Mucosa of rectum (tissue), 2 donors: ENCODE measurements around the gene SULT2B1.
A peak's percentile ranks its signal among the peaks of the same experiment; 100 is the strongest.

Source experiments
- H3K27ac ChIP-seq, 2 donors: one replicate each; pipeline ENCODE4 v1.7.0; 2013; ENCODE audit warnings: inconsistent platforms in 2 of 2, low read depth in 2 of 2, low read length in 2 of 2
- H3K27me3 ChIP-seq, 2 donors: one replicate each; pipeline ENCODE4 v1.7.0; 2013; ENCODE audit warnings: low read length in 2 of 2; ENCODE audit not compliant: control insufficient read depth in 2 of 2, insufficient read depth in 2 of 2
- H3K36me3 ChIP-seq, 2 donors: one replicate each; pipeline ENCODE4 v1.7.0; 2013; ENCODE audit warnings: low read length in 2 of 2; ENCODE audit not compliant: control insufficient read depth in 2 of 2, insufficient read depth in 2 of 2
- H3K4me1 ChIP-seq, 2 donors: one replicate each; pipeline ENCODE4 v1.7.0; 2013; ENCODE audit warnings: low read length in 2 of 2, mild to moderate bottlenecking in 1 of 2; ENCODE audit not compliant: control insufficient read depth in 2 of 2, insufficient read depth in 2 of 2
- H3K4me3 ChIP-seq, 2 donors: one replicate each; pipeline ENCODE4 v1.7.0; 2013; ENCODE audit warnings: low read length in 2 of 2
- H3K9ac ChIP-seq, 2 donors: one replicate each; pipeline ENCODE4 v1.7.0; 2013; ENCODE audit warnings: low read length in 2 of 2, low read depth in 1 of 2, mild to moderate bottlenecking in 1 of 2
- H3K9me3 ChIP-seq, 2 donors: one replicate each; pipeline ENCODE4 v1.7.0; 2013; ENCODE audit warnings: low read length in 2 of 2; ENCODE audit not compliant: control insufficient read depth in 2 of 2
- donor health status: healthy.
- donor health status: Normal muscosa, but diverticular disease.

SULT2B1 gene

GRCh38 chr19:48551437-48552302 is at the start of gene SULT2B1:
Gene SULT2B1, plus strand, starts transcription at chr19:48552172. Its CDS starts 81 bp downstream, at chr19:48552253.
- Histone ChIP-seq H3K27ac (no peak within 1 kb of the TSS), H3K9ac (no peak within 1 kb of the TSS), H3K36me3 (no peaks in the 10 kb centered on the region), H3K4me3 (peak within 1 kb of the TSS; percentile 16 to 33), H3K27me3 (peaks cover 0 to 16% of the 10 kb centered on the region in 2 donors), H3K9me3 (no peaks in the 10 kb centered on the region), H3K4me1 (peaks cover 17 to 25% of the 10 kb centered on the region in 2 donors)

GRCh38 chr19:48502350-48503018 is 49.5 kb upstream of the SULT2B1 start:
- no peak overlapping the region for H3K9ac ChIP-seq
- no peaks in the 10 kb centered on the region for H3K36me3 ChIP-seq
- peak overlapping the region in 1 of 2 donors; percentile 22 for H3K4me3 ChIP-seq
- no peak overlapping the region for H3K27ac ChIP-seq
- no peaks in the 10 kb centered on the region for H3K9me3 ChIP-seq
- H3K27me3 ChIP-seq = peaks cover 4 to 24% of the 10 kb centered on the region in 2 donors
- peaks cover 0 to 3% of the 10 kb centered on the region in 2 donors for H3K4me1 ChIP-seq

- H3K27ac ChIP-seq = no peak overlapping the region
- H3K36me3 ChIP-seq = no peaks in the 10 kb centered on the region
- no peak overlapping the region for H3K4me3 ChIP-seq
- peaks cover 6 to 29% of the 10 kb centered on the region in 2 donors for H3K27me3 ChIP-seq
- H3K9me3 ChIP-seq = no peaks in the 10 kb centered on the region
- peaks cover 0 to 3% of the 10 kb centered on the region in 2 donors for H3K4me1 ChIP-seq
- no peak overlapping the region for H3K9ac ChIP-seq
These were observed 45.7 kb upstream of the SULT2B1 start for GRCh38 chr19:48506138-48506733.

- Histone ChIP-seq H3K27ac (no peak overlapping the region), H3K36me3 (no peaks in the 10 kb centered on the region), H3K27me3 (peaks cover 17 to 35% of the 10 kb centered on the region in 2 donors), H3K9me3 (no peaks in the 10 kb centered on the region), H3K9ac (no peak overlapping the region), H3K4me1 (peaks cover 0 to 4% of the 10 kb centered on the region in 2 donors), H3K4me3 (no peak overlapping the region)
These were observed 44.0 kb upstream of the SULT2B1 start for GRCh38 chr19:48507911-48508439.

GRCh38 chr19:48508729-48509411 is 43.1 kb upstream of the SULT2B1 start:
- Histone ChIP-seq H3K36me3 (no peaks in the 10 kb centered on the region), H3K4me3 (no peak overlapping the region), H3K27me3 (peaks cover 21 to 40% of the 10 kb centered on the region in 2 donors), H3K27ac (no peak overlapping the region), H3K4me1 (peaks cover 0 to 4% of the 10 kb centered on the region in 2 donors), H3K9me3 (no peaks in the 10 kb centered on the region), H3K9ac (no peak overlapping the region)

- Histone ChIP-seq H3K27ac (no peak overlapping the region), H3K9me3 (no peaks in the 10 kb centered on the region), H3K9ac (no peak overlapping the region), H3K27me3 (peaks cover 21 to 40% of the 10 kb centered on the region in 2 donors), H3K4me1 (peaks cover 0 to 4% of the 10 kb centered on the region in 2 donors), H3K4me3 (no peak overlapping the region), H3K36me3 (no peaks in the 10 kb centered on the region)
These were observed 42.3 kb upstream of the SULT2B1 start for GRCh38 chr19:48509467-48510194.

GRCh38 chr19:48510421-48511268 is 41.3 kb upstream of the SULT2B1 start:
- Histone ChIP-seq H3K4me1 (peaks cover 0 to 4% of the 10 kb centered on the region in 2 donors), H3K36me3 (no peaks in the 10 kb centered on the region), H3K4me3 (peak overlapping the region in 1 of 2 donors; percentile 48), H3K9ac (no peak overlapping the region), H3K27me3 (peaks cover 21 to 40% of the 10 kb centered on the region in 2 donors), H3K27ac (no peak overlapping the region), H3K9me3 (no peaks in the 10 kb centered on the region)

- Histone ChIP-seq H3K4me1 (peaks cover 0 to 4% of the 10 kb centered on the region in 2 donors), H3K27me3 (peaks cover 21 to 42% of the 10 kb centered on the region in 2 donors), H3K4me3 (no peak overlapping the region), H3K9ac (no peak overlapping the region), H3K27ac (no peak overlapping the region), H3K36me3 (no peaks in the 10 kb centered on the region), H3K9me3 (no peaks in the 10 kb centered on the region)
These were observed 40.6 kb upstream of the SULT2B1 start for GRCh38 chr19:48511321-48511731.
